Parathyroid adenoma (tissue), 2 donors: ENCODE results near the gene ABCC12.

ENCODE experiments used
- H2AFZ ChIP-seq: fragments of 300-600 bp; sonication (generic); one replicate; pipeline ENCODE4 v1.7.0; 2017; ENCODE audit warnings: antibody characterized with exemption, mild to moderate bottlenecking
- H3K27ac ChIP-seq: fragments of 300-600 bp; sonication (generic); one replicate; pipeline ENCODE4 v1.7.0; 2017
- H3K27me3 ChIP-seq: fragments of 300-600 bp; sonication (generic); one replicate; pipeline ENCODE4 v1.7.0; 2017; ENCODE audit warnings: low read length; ENCODE audit not compliant: control insufficient read depth, insufficient read depth
- H3K36me3 ChIP-seq: fragments of 300-600 bp; sonication (generic); one replicate; pipeline ENCODE4 v1.7.0; 2017; ENCODE audit warnings: low read length; ENCODE audit not compliant: control insufficient read depth, insufficient read depth
- H3K4me1 ChIP-seq: fragments of 300-600 bp; sonication (generic); one replicate; pipeline ENCODE4 v1.7.0; 2017; ENCODE audit warnings: control low read depth
- H3K4me2 ChIP-seq: fragments of 300-600 bp; sonication (generic); one replicate; pipeline ENCODE4 v1.7.0; 2017; ENCODE audit warnings: low read length
- H3K4me3 ChIP-seq: fragments of 300-600 bp; sonication (generic); one replicate; pipeline ENCODE4 v1.7.0; 2017; ENCODE audit warnings: low read depth, low read length
- H3K79me2 ChIP-seq: fragments of 300-600 bp; sonication (generic); one replicate; pipeline ENCODE4 v1.7.0; 2017; ENCODE audit warnings: control low read depth
- H3K9ac ChIP-seq: fragments of 300-600 bp; sonication (generic); one replicate; pipeline ENCODE4 v1.7.0; 2017; ENCODE audit warnings: mild to moderate bottlenecking
- H3K9me3 ChIP-seq: fragments of 300-600 bp; sonication (generic); one replicate; pipeline ENCODE4 v1.7.0; 2017; ENCODE audit warnings: low read length; ENCODE audit not compliant: control insufficient read depth
- CTCF ChIP-seq: fragments of 300-600 bp; sonication (generic); IDR thresholded peaks from one replicate; pipeline ENCODE4 v1.7.0; 2017; ENCODE audit warnings: antibody characterized with exemption, mild to moderate bottlenecking
- donor health status: primary hyperparathyroidism.

ABCC12 gene

GRCh38 chr16:48153774-48154173 is 2.0 kb downstream of the ABCC12 start:
- Histone ChIP-seq H3K27me3 (no peaks in the 10 kb centered on the region), H3K4me2 (no peak overlapping the region), H3K9ac (no peak overlapping the region), H3K79me2 (no peaks in the 10 kb centered on the region), H3K27ac (no peak overlapping the region), H3K9me3 (no peaks in the 10 kb centered on the region), H2AFZ (no peak overlapping the region), H3K4me3 (no peak overlapping the region), H3K36me3 (no peaks in the 10 kb centered on the region), H3K4me1 (no peaks in the 10 kb centered on the region)
- TF ChIP-seq CTCF = no peak

- Histone ChIP-seq H2AFZ (no peak overlapping the region), H3K9ac (no peak overlapping the region), H3K4me2 (no peak overlapping the region), H3K9me3 (no peaks in the 10 kb centered on the region), H3K4me1 (no peaks in the 10 kb centered on the region), H3K27me3 (no peaks in the 10 kb centered on the region), H3K79me2 (no peaks in the 10 kb centered on the region), H3K36me3 (no peaks in the 10 kb centered on the region), H3K27ac (no peak overlapping the region), H3K4me3 (no peak overlapping the region)
- no peak for TF ChIP-seq CTCF
Observed at GRCh38 chr16:48152226-48152625, 3.6 kb downstream of the ABCC12 start.

- Histone ChIP-seq H3K27me3 (no peaks in the 10 kb centered on the region), H3K9me3 (no peaks in the 10 kb centered on the region), H3K4me1 (no peaks in the 10 kb centered on the region), H3K9ac (no peak overlapping the region), H3K4me2 (no peak overlapping the region), H3K79me2 (no peaks in the 10 kb centered on the region), H3K36me3 (no peaks in the 10 kb centered on the region), H3K4me3 (no peak overlapping the region), H3K27ac (no peak overlapping the region), H2AFZ (no peak overlapping the region)
- TF ChIP-seq CTCF = no peak
Observed at GRCh38 chr16:48150707-48151106, 5.1 kb downstream of the ABCC12 start.

- Histone ChIP-seq H2AFZ (no peak overlapping the region), H3K9me3 (no peaks in the 10 kb centered on the region), H3K4me2 (no peak overlapping the region), H3K4me3 (no peak overlapping the region), H3K9ac (no peak overlapping the region), H3K27me3 (no peaks in the 10 kb centered on the region), H3K36me3 (no peaks in the 10 kb centered on the region), H3K27ac (no peak overlapping the region), H3K4me1 (no peaks in the 10 kb centered on the region), H3K79me2 (no peaks in the 10 kb centered on the region)
- TF ChIP-seq CTCF = no peak
Observed at GRCh38 chr16:48146710-48147109, 9.1 kb downstream of the ABCC12 start.

- H3K9me3 ChIP-seq = no peaks in the 10 kb centered on the region
- no peak overlapping the region for H2AFZ ChIP-seq
- H3K4me2 ChIP-seq = no peak overlapping the region
- no peak overlapping the region for H3K4me3 ChIP-seq
- no peaks in the 10 kb centered on the region for H3K79me2 ChIP-seq
- no peaks in the 10 kb centered on the region for H3K27me3 ChIP-seq
- TF ChIP-seq CTCF = no peak
- H3K27ac ChIP-seq = no peak overlapping the region
- no peaks in the 10 kb centered on the region for H3K36me3 ChIP-seq
- no peaks in the 10 kb centered on the region for H3K4me1 ChIP-seq
- no peak overlapping the region for H3K9ac ChIP-seq
Observed at GRCh38 chr16:48146131-48146530, 9.7 kb downstream of the ABCC12 start.
